ENCODE data around the gene MSMB. TPM values are rescaled to one million over a fixed set of nuclear protein-coding genes. Genes with fewer than 3 reads are reported as not detected.
"Not testable (repeated sequence)": the region's sequence is repeated elsewhere in the genome, so short reads cannot be mapped to it uniquely, and the experiment has no call there.

MSMB gene
- total RNA-seq, 1 donor from 2014 or later = not detected

- no peaks in the 10 kb centered on the region for H3K27me3 ChIP-seq
- no peak overlapping the region for H3K4me3 ChIP-seq
- TF ChIP-seq, protein P1, sequence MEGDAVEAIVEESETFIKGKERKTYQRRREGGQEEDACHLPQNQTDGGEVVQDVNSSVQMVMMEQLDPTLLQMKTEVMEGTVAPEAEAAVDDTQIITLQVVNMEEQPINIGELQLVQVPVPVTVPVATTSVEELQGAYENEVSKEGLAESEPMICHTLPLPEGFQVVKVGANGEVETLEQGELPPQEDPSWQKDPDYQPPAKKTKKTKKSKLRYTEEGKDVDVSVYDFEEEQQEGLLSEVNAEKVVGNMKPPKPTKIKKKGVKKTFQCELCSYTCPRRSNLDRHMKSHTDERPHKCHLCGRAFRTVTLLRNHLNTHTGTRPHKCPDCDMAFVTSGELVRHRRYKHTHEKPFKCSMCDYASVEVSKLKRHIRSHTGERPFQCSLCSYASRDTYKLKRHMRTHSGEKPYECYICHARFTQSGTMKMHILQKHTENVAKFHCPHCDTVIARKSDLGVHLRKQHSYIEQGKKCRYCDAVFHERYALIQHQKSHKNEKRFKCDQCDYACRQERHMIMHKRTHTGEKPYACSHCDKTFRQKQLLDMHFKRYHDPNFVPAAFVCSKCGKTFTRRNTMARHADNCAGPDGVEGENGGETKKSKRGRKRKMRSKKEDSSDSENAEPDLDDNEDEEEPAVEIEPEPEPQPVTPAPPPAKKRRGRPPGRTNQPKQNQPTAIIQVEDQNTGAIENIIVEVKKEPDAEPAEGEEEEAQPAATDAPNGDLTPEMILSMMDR (IDR thresholded peaks at IDR 0.05) = no peak
- DNase-seq (ENCODE audit: low spot score in 2 of 2) = no peak
- H3K9me3 ChIP-seq = no peaks in the 10 kb centered on the region
- no peak overlapping the region for H3K27ac ChIP-seq
- no peaks in the 10 kb centered on the region for H3K36me3 ChIP-seq
- H3K4me1 ChIP-seq = no peaks in the 10 kb centered on the region
- intact Hi-C loops (cut with DNase I) = no loop called here
Observed at GRCh38 chr10:46091828-46092523, 45.9 kb upstream of the MSMB start.

DNA sequence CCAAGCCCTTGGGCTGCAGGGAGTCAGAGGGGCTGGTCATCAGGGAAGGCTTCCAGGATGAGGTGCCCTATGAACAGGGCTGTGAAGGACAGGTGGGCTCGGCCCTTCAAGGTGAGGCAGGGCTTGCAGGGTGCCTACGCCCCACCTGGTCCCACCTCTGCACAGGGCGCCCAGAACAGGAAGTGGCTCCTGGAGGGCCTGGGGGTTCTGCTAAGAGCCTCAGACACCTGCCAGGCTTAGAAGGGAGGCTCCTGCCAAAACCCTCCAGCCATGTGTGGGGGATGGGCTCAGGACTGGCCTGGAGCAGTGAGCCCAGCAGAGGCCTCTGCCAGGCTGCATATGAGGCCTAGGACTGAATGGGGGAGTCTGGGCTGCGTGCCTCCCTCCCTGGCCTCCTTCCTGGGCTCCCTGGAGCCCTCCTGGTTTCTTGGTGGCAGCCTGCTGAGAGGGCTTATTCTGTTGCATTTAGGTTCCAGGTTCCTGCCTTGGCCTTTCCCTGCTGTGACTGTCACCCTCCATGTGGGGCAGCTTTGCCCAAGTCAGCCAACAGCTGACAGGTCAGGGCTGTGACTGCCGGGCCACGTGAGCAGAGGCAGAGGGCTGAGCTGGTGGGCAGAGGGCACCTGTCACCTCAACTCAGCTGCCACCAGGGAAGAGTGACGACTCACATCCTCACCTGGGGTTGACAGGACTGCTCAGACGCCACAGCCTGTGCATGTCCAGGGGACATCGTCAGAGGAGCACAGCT, 45.2 kb upstream of the MSMB start:
- Histone ChIP-seq H3K4me3 (no peak overlapping the region), H3K27ac (no peak overlapping the region), H3K36me3 (no peaks in the 10 kb centered on the region), H3K4me1 (no peaks in the 10 kb centered on the region), H3K27me3 (no peaks in the 10 kb centered on the region), H3K9me3 (no peaks in the 10 kb centered on the region)
- TF ChIP-seq, protein P1 (IDR thresholded peaks at IDR 0.05) = no peak
- intact Hi-C loops (cut with DNase I) = no loop called here
- no peak for DNase-seq (ENCODE audit: low spot score in 2 of 2)

GRCh38 chr10:46090258-46090812, 44.3 kb upstream of the MSMB start:
- no peak overlapping the region for H3K27ac ChIP-seq
- TF ChIP-seq, protein P1 (IDR thresholded peaks at IDR 0.05) = no peak
- no peak overlapping the region for H3K4me3 ChIP-seq
- intact Hi-C loops (cut with DNase I) = no loop called here
- DNase-seq (ENCODE audit: low spot score in 2 of 2) = no peak
- no peaks in the 10 kb centered on the region for H3K36me3 ChIP-seq
- no peaks in the 10 kb centered on the region for H3K4me1 ChIP-seq
- no peaks in the 10 kb centered on the region for H3K27me3 ChIP-seq
- H3K9me3 ChIP-seq = no peaks in the 10 kb centered on the region

DNA sequence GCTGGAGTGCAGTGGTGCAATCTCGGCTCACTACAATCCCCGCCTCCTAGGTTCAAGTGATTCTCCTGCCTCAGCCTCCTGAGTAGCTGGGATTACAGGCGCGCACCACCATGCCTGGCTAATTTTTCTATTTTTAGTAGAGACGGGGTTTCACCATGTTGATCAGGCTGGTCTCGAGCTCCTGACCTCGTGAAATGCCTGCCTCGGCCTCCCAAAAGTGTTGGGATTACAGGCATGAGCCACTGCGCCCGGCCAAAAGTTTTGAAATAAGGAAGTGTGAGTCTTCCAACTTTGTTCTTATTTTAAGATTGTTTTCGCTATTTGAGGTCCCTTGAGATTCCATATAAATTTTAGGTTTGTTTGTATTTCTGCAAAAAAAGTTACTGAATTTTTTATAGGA, 41.3 kb upstream of the MSMB start:
- H3K9me3 ChIP-seq; intact Hi-C loops (cut with DNase I); H3K36me3 ChIP-seq; H3K27ac ChIP-seq; H3K27me3 ChIP-seq; H3K4me1 ChIP-seq; DNase-seq (ENCODE audit: low spot score in 2 of 2); H3K4me3 ChIP-seq: not testable (repeated sequence)

DNA sequence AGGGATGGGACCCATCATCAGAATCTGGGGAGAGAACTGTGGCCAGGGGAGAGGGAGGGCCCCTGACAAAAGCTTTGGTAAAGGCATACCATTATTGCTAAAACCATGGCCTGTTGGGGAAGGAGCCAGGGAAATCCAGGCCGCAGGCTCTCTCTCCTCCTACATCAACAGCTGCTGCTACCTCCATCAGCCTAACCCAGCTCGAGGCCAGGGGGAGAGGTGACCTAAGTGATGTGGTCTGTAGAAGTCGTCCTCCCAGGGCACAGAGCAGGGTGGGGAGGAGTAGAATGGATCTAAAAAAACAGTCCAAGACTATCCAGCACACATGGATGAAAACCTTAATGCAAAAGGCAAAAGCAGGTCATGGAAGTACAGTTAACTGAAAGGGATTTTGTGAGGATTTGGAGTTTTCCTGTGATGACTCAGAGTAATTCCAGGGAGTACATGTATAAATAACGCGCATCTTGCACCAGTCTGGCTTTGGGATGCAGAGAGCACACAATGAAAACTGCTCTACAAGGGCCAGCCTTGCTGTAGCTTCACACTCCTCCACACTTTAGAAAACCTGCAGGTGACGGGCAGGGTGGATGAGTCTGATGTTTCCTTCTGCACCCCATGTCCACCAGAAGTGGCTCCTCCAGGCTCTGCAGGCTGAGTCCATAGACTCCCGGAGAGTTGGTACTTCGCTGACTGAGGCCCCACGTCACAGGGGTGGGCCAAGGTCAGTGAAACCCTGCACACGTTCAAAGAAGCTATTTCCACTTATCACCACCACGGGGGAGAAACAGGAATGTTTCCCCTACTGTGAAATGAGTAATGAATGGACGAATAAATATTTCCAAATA, 38.5 kb upstream of the MSMB start:
- no peak overlapping the region for H3K4me3 ChIP-seq
- H3K27me3 ChIP-seq = no peaks in the 10 kb centered on the region
- no peaks in the 10 kb centered on the region for H3K4me1 ChIP-seq
- intact Hi-C loops (cut with DNase I) = no loop called here
- no peaks in the 10 kb centered on the region for H3K9me3 ChIP-seq
- H3K36me3 ChIP-seq = no peaks in the 10 kb centered on the region
- DNase-seq (ENCODE audit: low spot score in 2 of 2) = no peak
- TF ChIP-seq, protein P1 (IDR thresholded peaks at IDR 0.05) = no peak
- no peak overlapping the region for H3K27ac ChIP-seq

Measured in ascending aorta (tissue), 2 donors.